BE2C (cell line): ENCODE data around the gene PCSK9.

ENCODE experiments used
- DNase-seq: peaks from one replicate; pipeline ENCODE4 v3.0.0-alpha.2; 2020
- H3K27me3 ChIP-seq: fragments of 250-450 bp; sonication (Bioruptor Pico); 2 replicates; pipeline ENCODE4 v1.5.1; 2020; ENCODE audit warnings: mild to moderate bottlenecking
- H3K36me3 ChIP-seq: fragments of 250-450 bp; sonication (Bioruptor Pico); 2 replicates; pipeline ENCODE4 v1.5.1; 2020; ENCODE audit warnings: mild to moderate bottlenecking
- H3K4me1 ChIP-seq: fragments of 250-450 bp; sonication (Bioruptor Pico); 2 replicates; pipeline ENCODE4 v1.5.1; 2020
- H3K4me3 ChIP-seq: 2 replicates; pipeline ENCODE4 v1.5.1; 2011; ENCODE audit warnings: low read depth, low read length
- H3K9me3 ChIP-seq: fragments of 250-450 bp; sonication (Bioruptor Pico); 2 replicates; pipeline ENCODE4 v1.5.1; 2020
- TF ChIP-seq, protein P1 (sequence below): IDR thresholded peaks from 2 replicates; pipeline ENCODE4 v1.5.1; 2012; ENCODE audit warnings: mild to moderate bottlenecking, low read depth, low read length

Gene PCSK9

DNA sequence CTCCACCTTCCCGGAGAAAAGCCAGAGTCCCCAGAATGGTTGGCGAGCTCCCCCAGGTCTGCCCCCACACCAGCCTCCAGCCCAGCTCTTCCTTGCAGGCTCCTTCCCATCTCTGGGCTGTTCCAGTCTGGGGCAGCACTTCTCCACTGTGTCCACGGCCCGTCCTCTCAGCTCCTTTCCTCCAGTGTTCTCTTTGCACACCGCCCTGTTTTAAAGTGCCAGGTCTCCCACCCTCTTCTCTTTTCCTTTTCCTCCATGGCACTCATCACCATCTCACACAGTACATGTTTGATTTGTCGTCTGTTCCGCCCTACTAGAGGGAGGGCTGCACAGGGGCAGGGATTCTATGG lies 6.1 kb upstream of the PCSK9 start:
- H3K4me3 ChIP-seq, result no peak overlapping the region

DNA sequence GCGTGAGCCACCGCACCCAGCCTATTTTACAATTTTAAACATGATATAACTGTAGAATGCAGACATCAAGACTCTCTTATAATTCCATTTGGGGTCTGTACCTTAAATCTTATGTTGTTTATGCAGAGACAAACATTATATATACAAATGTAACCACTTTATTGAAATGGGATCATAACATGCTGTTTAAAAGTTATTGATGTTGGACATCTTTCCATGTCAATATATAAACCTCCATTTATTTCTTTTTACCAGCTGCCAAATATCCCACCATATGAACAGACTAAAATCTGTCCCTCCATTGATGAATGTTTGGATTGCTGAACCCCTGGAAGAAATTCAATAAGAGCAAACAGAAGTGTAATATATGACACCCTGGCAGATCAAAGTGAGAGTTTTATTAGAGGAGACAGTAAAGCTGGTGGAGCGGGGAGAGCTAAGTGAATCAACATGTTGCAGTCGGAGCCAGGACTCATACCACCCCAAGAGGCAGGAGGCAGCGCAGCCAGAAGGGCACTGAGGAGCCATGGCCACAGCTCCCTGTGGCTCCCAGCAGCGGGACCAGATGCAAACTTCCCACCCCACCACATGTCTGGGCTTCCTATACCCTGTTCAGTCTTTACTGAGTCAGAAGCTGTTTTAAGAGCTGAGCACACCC lies 4.7 kb upstream of the PCSK9 start:
- TF ChIP-seq, protein P1, sequence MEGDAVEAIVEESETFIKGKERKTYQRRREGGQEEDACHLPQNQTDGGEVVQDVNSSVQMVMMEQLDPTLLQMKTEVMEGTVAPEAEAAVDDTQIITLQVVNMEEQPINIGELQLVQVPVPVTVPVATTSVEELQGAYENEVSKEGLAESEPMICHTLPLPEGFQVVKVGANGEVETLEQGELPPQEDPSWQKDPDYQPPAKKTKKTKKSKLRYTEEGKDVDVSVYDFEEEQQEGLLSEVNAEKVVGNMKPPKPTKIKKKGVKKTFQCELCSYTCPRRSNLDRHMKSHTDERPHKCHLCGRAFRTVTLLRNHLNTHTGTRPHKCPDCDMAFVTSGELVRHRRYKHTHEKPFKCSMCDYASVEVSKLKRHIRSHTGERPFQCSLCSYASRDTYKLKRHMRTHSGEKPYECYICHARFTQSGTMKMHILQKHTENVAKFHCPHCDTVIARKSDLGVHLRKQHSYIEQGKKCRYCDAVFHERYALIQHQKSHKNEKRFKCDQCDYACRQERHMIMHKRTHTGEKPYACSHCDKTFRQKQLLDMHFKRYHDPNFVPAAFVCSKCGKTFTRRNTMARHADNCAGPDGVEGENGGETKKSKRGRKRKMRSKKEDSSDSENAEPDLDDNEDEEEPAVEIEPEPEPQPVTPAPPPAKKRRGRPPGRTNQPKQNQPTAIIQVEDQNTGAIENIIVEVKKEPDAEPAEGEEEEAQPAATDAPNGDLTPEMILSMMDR, result no peak
- no peaks in the 10 kb centered on the region for H3K9me3 ChIP-seq

More for the DNA sequence above, 6.1 kb upstream of the PCSK9 start:
- no peaks in the 10 kb centered on the region for H3K4me1 ChIP-seq
- H3K9me3 ChIP-seq, result no peaks in the 10 kb centered on the region
- no peak for DNase-seq
- no peaks in the 10 kb centered on the region; the same call in 1 of the 2 replicates for H3K27me3 ChIP-seq
- no peaks in the 10 kb centered on the region for H3K36me3 ChIP-seq
- TF ChIP-seq, protein P1, result no peak

DNA sequence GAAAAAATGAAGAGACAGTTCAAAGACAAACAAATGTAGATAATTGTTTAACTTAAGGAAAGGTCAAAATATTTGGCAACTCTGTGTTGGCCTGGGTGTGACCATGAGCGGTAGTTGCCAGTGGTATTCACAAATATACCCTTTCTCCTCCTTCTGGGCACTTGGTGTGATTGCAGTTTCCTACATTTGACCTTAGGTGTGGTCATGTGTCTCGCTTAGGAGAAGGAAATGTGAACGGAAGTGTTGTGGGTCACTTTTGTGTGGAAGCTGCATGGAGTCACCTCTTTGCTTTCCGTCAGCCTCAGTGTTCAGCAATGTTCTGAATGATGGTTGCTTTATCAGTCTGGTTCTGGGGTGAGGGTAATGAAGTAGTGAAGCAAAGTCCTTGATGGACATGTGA lies 3.4 kb upstream of the PCSK9 start:
- TF ChIP-seq, protein P1, result no peak
- Histone ChIP-seq H3K27me3 (peaks cover 22% of the 10 kb centered on the region), H3K4me1 (no peaks in the 10 kb centered on the region), H3K36me3 (no peaks in the 10 kb centered on the region), H3K9me3 (no peaks in the 10 kb centered on the region), H3K4me3 (no peak overlapping the region)
- DNase-seq, result no peak

More for the DNA sequence above, 4.7 kb upstream of the PCSK9 start:
- Histone ChIP-seq H3K36me3 (no peaks in the 10 kb centered on the region), H3K27me3 (peaks cover 9% of the 10 kb centered on the region), H3K4me3 (no peak overlapping the region), H3K4me1 (no peaks in the 10 kb centered on the region)
- DNase-seq, result no peak

DNA sequence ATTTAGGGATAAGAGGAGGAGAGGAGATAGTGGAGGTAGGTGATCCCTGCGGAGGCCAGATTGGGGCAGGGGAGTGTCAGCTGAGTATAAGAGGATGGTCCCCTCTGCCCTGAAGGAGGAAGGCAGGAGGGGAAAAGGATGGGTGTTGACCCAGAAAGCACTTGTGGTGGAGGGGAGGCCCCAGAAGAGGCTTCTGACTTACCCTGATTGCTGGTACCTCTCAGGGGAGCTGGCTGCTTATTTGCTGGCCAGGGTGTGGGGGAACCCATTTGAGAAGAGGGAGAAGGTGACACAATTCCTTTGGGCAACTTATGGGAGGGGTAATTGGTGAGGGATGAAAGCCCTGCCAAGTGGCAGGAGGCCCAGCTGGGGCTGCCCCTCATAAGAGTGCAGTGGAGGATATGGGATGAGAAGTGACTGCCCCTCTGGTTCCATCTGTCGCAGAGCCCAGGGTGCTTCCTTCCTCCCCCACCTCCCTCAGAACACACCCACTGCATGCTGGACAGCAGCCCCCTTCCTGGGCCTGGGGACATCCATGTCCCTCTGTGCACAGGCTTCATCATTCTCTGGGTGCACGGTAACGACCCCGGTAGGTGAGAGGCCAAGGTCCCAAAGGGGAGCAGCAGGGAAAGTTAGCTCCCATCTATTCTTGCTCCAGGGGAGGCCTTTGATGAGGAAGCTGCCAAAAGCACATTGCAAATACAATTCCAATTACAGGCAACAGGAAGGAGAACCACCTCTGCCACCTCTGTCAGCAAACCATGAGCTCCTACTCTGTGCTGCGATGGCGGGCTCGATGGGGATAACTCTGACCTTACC lies 1.4 kb upstream of the PCSK9 start:
- DNase-seq, result no peak
- H3K9me3 ChIP-seq, result no peaks in the 10 kb centered on the region
- H3K36me3 ChIP-seq, result no peaks in the 10 kb centered on the region
- H3K4me3 ChIP-seq, result no peak overlapping the region
- TF ChIP-seq, protein P1, result no peak
- no peaks in the 10 kb centered on the region for H3K4me1 ChIP-seq
- H3K27me3 ChIP-seq, result peaks cover 26% of the 10 kb centered on the region

DNA sequence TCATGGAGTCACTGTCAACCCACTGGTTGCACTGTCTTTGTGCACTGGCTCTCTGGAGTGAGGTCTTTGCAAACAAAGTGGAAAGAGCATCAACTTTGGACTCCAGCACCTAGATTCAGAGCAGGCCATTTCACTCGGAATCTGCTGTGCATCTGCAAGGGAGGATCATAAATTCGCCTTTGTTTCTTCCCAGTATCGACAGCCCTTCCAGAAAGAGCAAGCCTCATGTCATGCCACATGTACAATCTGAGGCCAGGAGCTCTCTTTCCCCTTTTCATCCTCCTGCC lies 853 bp upstream of the PCSK9 start:
- H3K36me3 ChIP-seq, result no peaks in the 10 kb centered on the region
- peaks cover 26% of the 10 kb centered on the region for H3K27me3 ChIP-seq
- TF ChIP-seq, protein P1, result no peak

DNA sequence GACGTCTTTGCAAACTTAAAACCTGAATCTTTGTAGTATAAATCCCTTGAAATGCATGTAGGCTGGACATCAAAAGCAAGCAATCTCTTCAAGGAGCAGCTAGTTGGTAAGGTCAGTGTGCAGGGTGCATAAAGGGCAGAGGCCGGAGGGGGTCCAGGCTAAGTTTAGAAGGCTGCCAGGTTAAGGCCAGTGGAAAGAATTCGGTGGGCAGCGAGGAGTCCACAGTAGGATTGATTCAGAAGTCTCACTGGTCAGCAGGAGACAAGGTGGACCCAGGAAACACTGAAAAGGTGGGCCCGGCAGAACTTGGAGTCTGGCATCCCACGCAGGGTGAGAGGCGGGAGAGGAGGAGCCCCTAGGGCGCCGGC lies 390 bp upstream of the PCSK9 start:
- Histone ChIP-seq H3K27me3 (peaks cover 26% of the 10 kb centered on the region), H3K36me3 (no peaks in the 10 kb centered on the region), H3K4me1 (no peaks in the 10 kb centered on the region), H3K4me3 (no peak overlapping the region), H3K9me3 (no peaks in the 10 kb centered on the region)
- no peak for DNase-seq
- TF ChIP-seq, protein P1, result no peak

More for the DNA sequence above, 853 bp upstream of the PCSK9 start:
- no peak for DNase-seq
- H3K9me3 ChIP-seq, result no peaks in the 10 kb centered on the region
- H3K4me3 ChIP-seq, result no peak overlapping the region
- H3K4me1 ChIP-seq, result no peaks in the 10 kb centered on the region
